Fibroblast of skin of left biceps (primary cell): ENCODE results near the gene KLK7.

Experiments
- DNase-seq, 2 experiments: peaks; one replicate each; pipeline ENCODE4 v3.0.0-alpha.2; 2013; ENCODE audit warnings: low read depth in 2 of 2

Gene KLK7

GRCh38 chr19:50983625-50984292 lies at the start of gene KLK7:
Gene KLK7, minus strand, starts transcription at chr19:50983917. Its CDS starts 1,518 bp downstream, at chr19:50982399.
- no peak for DNase-seq

GRCh38 chr19:51031880-51032225 lies 48.1 kb upstream of the KLK7 start:
- no peak for DNase-seq

GRCh38 chr19:51031220-51031879 lies 47.6 kb upstream of the KLK7 start:
- no peak for DNase-seq

GRCh38 chr19:51030631-51031030 lies 46.9 kb upstream of the KLK7 start:
- no peak for DNase-seq

- DNase-seq: no peak
These were observed 46.0 kb upstream of the KLK7 start for GRCh38 chr19:51029718-51030117.

- DNase-seq: no peak
These were observed 44.2 kb upstream of the KLK7 start for GRCh38 chr19:51027873-51028272.

GRCh38 chr19:51027126-51027806 lies 43.5 kb upstream of the KLK7 start:
- no peak for DNase-seq

- no peak for DNase-seq
These were observed 42.8 kb upstream of the KLK7 start, which contains the start of gene KLK11 for GRCh38 chr19:51026554-51026831. Gene KLK11, minus strand, starts transcription at chr19:51026616. Its CDS starts 985 bp downstream, at chr19:51025631.

- no peak for DNase-seq
These were observed 42.3 kb upstream of the KLK7 start for GRCh38 chr19:51025809-51026553.

- DNase-seq: no peak
These were observed 41.7 kb upstream of the KLK7 start for GRCh38 chr19:51025401-51025800.

- DNase-seq: no peak
These were observed 41.2 kb upstream of the KLK7 start for GRCh38 chr19:51024924-51025323.

- no peak for DNase-seq
These were observed 40.2 kb upstream of the KLK7 start for GRCh38 chr19:51023946-51024345.

GRCh38 chr19:51022526-51022925 lies 38.8 kb upstream of the KLK7 start:
- no peak for DNase-seq

- DNase-seq: peak; percentile 3 to 10
These were observed 37.4 kb upstream of the KLK7 start for GRCh38 chr19:51020988-51021651.

- no peak for DNase-seq
These were observed 35.8 kb upstream of the KLK7 start, which contains the start of gene KLK10 for GRCh38 chr19:51019544-51019925. Gene KLK10, minus strand, starts transcription at chr19:51019709. Its CDS starts 579 bp downstream, at chr19:51019130.

- no peak for DNase-seq
These were observed 35.2 kb upstream of the KLK7 start for GRCh38 chr19:51018745-51019543.

- DNase-seq: no peak
These were observed 33.3 kb upstream of the KLK7 start for GRCh38 chr19:51016798-51017683.

- DNase-seq: no peak
These were observed 32.1 kb upstream of the KLK7 start for GRCh38 chr19:51015691-51016267.

- no peak for DNase-seq
These were observed 30.5 kb upstream of the KLK7 start for GRCh38 chr19:51014242-51014641.
